Measurements from ENCODE around the gene LSM10. TPM values are rescaled to one million over a fixed set of nuclear protein-coding genes. Genes with fewer than 3 reads are reported as not detected.

LSM10 gene
- total and polyA plus RNA-seq, 2 of the 4 experiments (the other 2 are of a cell fraction): 11.7 to 78.9 TPM

DNA sequence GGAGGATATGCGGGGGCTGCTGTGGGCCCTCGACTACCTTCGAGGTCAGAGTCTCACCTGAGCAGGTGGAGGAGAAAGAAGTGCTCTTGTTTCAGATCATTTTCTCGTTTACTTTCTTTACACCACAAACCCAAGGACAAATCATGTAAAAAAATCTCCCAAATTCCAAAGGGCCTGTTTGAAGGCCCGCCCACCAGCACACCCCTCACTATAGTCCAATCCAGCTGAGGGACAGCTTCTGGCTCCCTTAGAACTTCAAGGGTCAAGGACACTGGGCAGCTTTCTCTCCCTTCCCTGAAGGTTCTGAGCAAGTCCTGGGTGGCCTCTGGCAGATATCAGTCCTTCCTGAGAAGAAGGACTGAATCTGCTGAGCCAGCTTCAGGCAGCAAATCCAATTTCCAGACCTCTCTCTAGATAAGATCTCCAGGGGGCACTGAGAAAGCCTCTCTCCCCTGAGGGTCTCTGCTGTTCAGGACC lies 17.5 kb downstream of the LSM10 start:
- H3K18ac ChIP-seq (ENCODE audit: low read depth, low read length): no peak overlapping the region
- in situ Hi-C loops (cut with MboI; ENCODE audit: low sequenced_read_pairs): no loop called here
- H2BK120ac ChIP-seq (ENCODE audit: low read depth, low read length): no peak overlapping the region
- no peak overlapping the region for H3K27ac ChIP-seq (ENCODE audit: insufficient read depth, low read length)
- no peak overlapping the region for H3K9ac ChIP-seq (ENCODE audit: low read depth, low read length)
- TF ChIP-seq MAZ (IDR thresholded peaks at IDR 0.05; ENCODE audit: borderline replicate concordance, low read depth, low read length): no peak
- TF ChIP-seq USF2 (IDR thresholded peaks at IDR 0.05; ENCODE audit: low read depth, low read length): no peak
- TF ChIP-seq, protein P1, sequence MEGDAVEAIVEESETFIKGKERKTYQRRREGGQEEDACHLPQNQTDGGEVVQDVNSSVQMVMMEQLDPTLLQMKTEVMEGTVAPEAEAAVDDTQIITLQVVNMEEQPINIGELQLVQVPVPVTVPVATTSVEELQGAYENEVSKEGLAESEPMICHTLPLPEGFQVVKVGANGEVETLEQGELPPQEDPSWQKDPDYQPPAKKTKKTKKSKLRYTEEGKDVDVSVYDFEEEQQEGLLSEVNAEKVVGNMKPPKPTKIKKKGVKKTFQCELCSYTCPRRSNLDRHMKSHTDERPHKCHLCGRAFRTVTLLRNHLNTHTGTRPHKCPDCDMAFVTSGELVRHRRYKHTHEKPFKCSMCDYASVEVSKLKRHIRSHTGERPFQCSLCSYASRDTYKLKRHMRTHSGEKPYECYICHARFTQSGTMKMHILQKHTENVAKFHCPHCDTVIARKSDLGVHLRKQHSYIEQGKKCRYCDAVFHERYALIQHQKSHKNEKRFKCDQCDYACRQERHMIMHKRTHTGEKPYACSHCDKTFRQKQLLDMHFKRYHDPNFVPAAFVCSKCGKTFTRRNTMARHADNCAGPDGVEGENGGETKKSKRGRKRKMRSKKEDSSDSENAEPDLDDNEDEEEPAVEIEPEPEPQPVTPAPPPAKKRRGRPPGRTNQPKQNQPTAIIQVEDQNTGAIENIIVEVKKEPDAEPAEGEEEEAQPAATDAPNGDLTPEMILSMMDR (conservative IDR thresholded peaks at IDR 0.05; ENCODE audit: low read depth, low read length): no peak
- no peak for TF ChIP-seq MAFK (IDR thresholded peaks at IDR 0.05; ENCODE audit: low read depth, low read length)
- no peak for TF ChIP-seq CEBPB (IDR thresholded peaks at IDR 0.05; ENCODE audit: low read depth, low read length)
- TF ChIP-seq SMC3 (IDR thresholded peaks at IDR 0.05; ENCODE audit: low read depth, low read length): no peak
- TF ChIP-seq CHD1 (IDR thresholded peaks at IDR 0.05; ENCODE audit: low read depth, low read length): no peak
- no peak for TF ChIP-seq POLR2A (IDR thresholded peaks at IDR 0.05; ENCODE audit: low read depth, low read length)
- TF ChIP-seq NFE2L2 (IDR thresholded peaks at IDR 0.05; ENCODE audit: low read depth, low read length): no peak
- intact Hi-C loops (cut with micrococcal nuclease): no loop called here
- no peak overlapping the region for H2BK5ac ChIP-seq (ENCODE audit: low read depth, low read length, poor library complexity, severe bottlenecking)
- no peak overlapping the region for H2AK9ac ChIP-seq (replicated peaks; ENCODE audit: low read depth, low read length, poor library complexity)
- H3K36me3 ChIP-seq (ENCODE audit: control insufficient read depth, insufficient read depth, low read length): peaks cover 11% of the 10 kb centered on the region
- H3K23ac ChIP-seq (ENCODE audit: low read depth, low read length): no peak overlapping the region
- H3K4me1 ChIP-seq (ENCODE audit: control insufficient read depth, insufficient read depth, low read length): peaks cover 6% of the 10 kb centered on the region
- ChIA-PET CTCF (no interaction called here), POLR2A (ENCODE audit: unreplicated experiment) (no interaction called here)
- H2AFZ ChIP-seq (replicated peaks; ENCODE audit: low read length, poor library complexity): no peak overlapping the region
- H4K91ac ChIP-seq (ENCODE audit: insufficient read depth, low read depth, low read length): no peak overlapping the region
- ATAC-seq (ENCODE audit: low read depth) (no peak), DNase-seq (no peak)
- H4K20me1 ChIP-seq (ENCODE audit: insufficient read depth, low read length): peaks cover 66% of the 10 kb centered on the region
- H3K27me3 ChIP-seq (ENCODE audit: control insufficient read depth, insufficient read depth, low read length): no peaks in the 10 kb centered on the region
- dilution Hi-C loops (cut with HindIII; ENCODE audit: low sequenced_read_pairs, unreplicated experiment): no loop called here
- H3K9me3 ChIP-seq (ENCODE audit: control insufficient read depth, insufficient read depth, low read length): no peaks in the 10 kb centered on the region
- no peak overlapping the region; the same call in 1 of the 2 replicates for H3K56ac ChIP-seq (ENCODE audit: extremely low read depth, insufficient read depth, low read length)
- H4K5ac ChIP-seq (ENCODE audit: low read depth, low read length): no peak overlapping the region
- no peak overlapping the region for H3K14ac ChIP-seq (replicated peaks; ENCODE audit: low read depth, low read length)
- H2BK20ac ChIP-seq (ENCODE audit: low read depth, low read length): no peak overlapping the region
- 0 out of 3 replicates have a peak overlapping the region, but pooled peaks have one; percentile 5 for H2BK15ac ChIP-seq (ENCODE audit: low read depth, low read length)
- H4K8ac ChIP-seq (ENCODE audit: low read depth in 2 of 2, low read length in 2 of 2): no peak overlapping the region
- no TSS peak for BruUV-seq (replicated peaks)
- peaks cover 25% of the 10 kb centered on the region for H3K9me1 ChIP-seq (ENCODE audit: insufficient read depth, low read length)
- H3K4me3 ChIP-seq (ENCODE audit: insufficient read depth, low read depth, low read length): no peak overlapping the region
- H3K4ac ChIP-seq (ENCODE audit: low read depth, low read length): no peak overlapping the region
- H3K4me2 ChIP-seq (ENCODE audit: low read depth, low read length): no peak overlapping the region
- WGBS, 2 experiments (ENCODE audit: extremely low coverage in 2 of 2, insufficient read length in 1 of 2): 67% methylated on average over 1 of the region's 5 CpGs; no CpG with 5 or more reads in 1 of the 2 experiments
- peaks cover 10 to 78% of the 10 kb centered on the region in 2 experiments for H3K79me1 ChIP-seq (ENCODE audit: low read depth in 1 of 2, low read length in 2 of 2)
- no peak overlapping the region for H2AK5ac ChIP-seq (ENCODE audit: low read depth, low read length)
